GM12874 (cell line): Measurements from ENCODE around the gene APOL3.

Experiments
- CTCF ChIP-seq: IDR thresholded peaks from 2 replicates; pipeline ENCODE4 v1.5.1; 2011; ENCODE audit warnings: low read depth, mild to moderate bottlenecking, control low read depth, low read length, moderate library complexity; ENCODE audit not compliant: insufficient read depth

Gene APOL3

GRCh38 chr22:36156515-36157419 is 3.8 kb downstream of the APOL3 start:
- no peak for TF ChIP-seq CTCF

- TF ChIP-seq CTCF, result no peak
Measured at GRCh38 chr22:36156119-36156514, 4.4 kb downstream of the APOL3 start.

GRCh38 chr22:36155702-36156101 is 4.9 kb downstream of the APOL3 start:
- no peak for TF ChIP-seq CTCF

GRCh38 chr22:36154423-36154945 is 6.1 kb downstream of the APOL3 start:
- no peak for TF ChIP-seq CTCF

- TF ChIP-seq CTCF, result no peak
Measured at GRCh38 chr22:36153501-36154422, 6.8 kb downstream of the APOL3 start.

- no peak for TF ChIP-seq CTCF
Measured at GRCh38 chr22:36152088-36152487, 8.5 kb downstream of the APOL3 start.
